Glutamatergic neuron (in vitro differentiated cells): Measurements from ENCODE around the gene NRXN3. TPM values are rescaled to one million over a fixed set of nuclear protein-coding genes. Genes with fewer than 3 reads are reported as not detected.

Experiments used
- DNase-seq: peaks from one replicate; pipeline ENCODE4 v3.0.0; 2022
- H3K27ac Mint-ChIP-seq: one replicate; pipeline ENCODE4 v1.8.0; 2020; ENCODE audit warnings: mild to moderate bottlenecking, mixed read lengths, inconsistent platforms; ENCODE audit not compliant: unreplicated experiment
- H3K27me3 Mint-ChIP-seq: one replicate; pipeline ENCODE4 v1.8.0; 2020; ENCODE audit warnings: mild to moderate bottlenecking, moderate library complexity, mixed read lengths, inconsistent platforms; ENCODE audit not compliant: unreplicated experiment
- H3K36me3 Mint-ChIP-seq: one replicate; pipeline ENCODE4 v1.8.0; 2020; ENCODE audit warnings: mild to moderate bottlenecking, mixed read lengths, inconsistent platforms; ENCODE audit not compliant: unreplicated experiment
- H3K4me1 Mint-ChIP-seq: one replicate; pipeline ENCODE4 v1.8.0; 2020; ENCODE audit warnings: mild to moderate bottlenecking, low read depth, mixed read lengths, inconsistent platforms; ENCODE audit not compliant: unreplicated experiment
- H3K4me3 Mint-ChIP-seq: one replicate; pipeline ENCODE4 v1.8.0; 2020; ENCODE audit warnings: mild to moderate bottlenecking, mixed read lengths, inconsistent platforms; ENCODE audit not compliant: unreplicated experiment
- H3K9me3 Mint-ChIP-seq: one replicate; pipeline ENCODE4 v1.8.0; 2020; ENCODE audit warnings: mild to moderate bottlenecking, moderate library complexity, mixed read lengths, inconsistent platforms; ENCODE audit not compliant: unreplicated experiment
- total RNA-seq: library from RNA; stranded (reverse); fragmentation: NEBNext Ultra II Directional; extraction: Animal tissue kit (Norgen Biotek cat#: 25700); gene quantifications from one replicate; pipeline ENCODE4 v1.2.1, GENCODE V29; 2021; ENCODE audit not compliant: unreplicated experiment
- TF ChIP-seq, protein P1 (sequence below): fragments of 200-600 bp; sonication (generic); IDR thresholded peaks from one replicate; pipeline ENCODE4 v1.5.0; 2021; ENCODE audit not compliant: partially characterized antibody, unreplicated experiment

The NRXN3 gene
- total RNA-seq, 1 donor from 2014 or later, result 1.2 TPM

DNA sequence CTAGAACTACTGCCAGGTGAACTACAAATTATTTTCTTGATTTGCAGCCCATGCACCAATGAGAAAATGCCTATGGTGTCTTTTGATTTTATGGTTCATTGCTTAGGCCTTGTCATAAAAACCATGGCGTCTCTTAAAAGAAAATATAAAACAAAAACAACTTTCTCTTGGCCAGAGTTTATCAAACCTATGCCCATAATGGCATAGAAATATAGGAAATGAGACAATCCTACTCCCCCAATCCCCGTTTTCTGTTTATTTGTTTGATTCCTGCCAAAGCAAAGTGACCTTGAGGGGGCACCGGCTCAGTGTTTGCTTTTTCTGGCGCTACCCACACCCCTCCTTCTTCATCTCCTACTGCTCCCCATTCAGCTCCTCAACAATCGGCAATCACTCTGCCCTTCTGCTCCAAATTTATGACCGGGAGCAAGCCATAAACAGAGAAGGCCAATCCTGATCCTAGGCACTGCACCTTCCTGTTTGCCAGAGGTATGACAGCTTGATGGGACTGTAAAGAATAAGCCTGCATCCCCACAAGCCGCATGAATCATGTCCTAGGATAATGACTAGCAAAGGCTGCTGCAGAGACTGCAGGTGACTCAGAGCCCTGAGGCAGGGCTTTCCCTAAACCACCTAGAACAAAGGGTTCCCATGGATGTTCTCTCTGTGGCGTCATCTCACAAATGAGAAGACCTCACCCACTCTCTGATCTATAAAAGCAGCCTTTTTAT is 874.9 kb downstream of the NRXN3 start:
- Mint-ChIP-seq H3K27ac (no peak overlapping the region), H3K36me3 (no peaks in the 10 kb centered on the region)
- no peak for DNase-seq

DNA sequence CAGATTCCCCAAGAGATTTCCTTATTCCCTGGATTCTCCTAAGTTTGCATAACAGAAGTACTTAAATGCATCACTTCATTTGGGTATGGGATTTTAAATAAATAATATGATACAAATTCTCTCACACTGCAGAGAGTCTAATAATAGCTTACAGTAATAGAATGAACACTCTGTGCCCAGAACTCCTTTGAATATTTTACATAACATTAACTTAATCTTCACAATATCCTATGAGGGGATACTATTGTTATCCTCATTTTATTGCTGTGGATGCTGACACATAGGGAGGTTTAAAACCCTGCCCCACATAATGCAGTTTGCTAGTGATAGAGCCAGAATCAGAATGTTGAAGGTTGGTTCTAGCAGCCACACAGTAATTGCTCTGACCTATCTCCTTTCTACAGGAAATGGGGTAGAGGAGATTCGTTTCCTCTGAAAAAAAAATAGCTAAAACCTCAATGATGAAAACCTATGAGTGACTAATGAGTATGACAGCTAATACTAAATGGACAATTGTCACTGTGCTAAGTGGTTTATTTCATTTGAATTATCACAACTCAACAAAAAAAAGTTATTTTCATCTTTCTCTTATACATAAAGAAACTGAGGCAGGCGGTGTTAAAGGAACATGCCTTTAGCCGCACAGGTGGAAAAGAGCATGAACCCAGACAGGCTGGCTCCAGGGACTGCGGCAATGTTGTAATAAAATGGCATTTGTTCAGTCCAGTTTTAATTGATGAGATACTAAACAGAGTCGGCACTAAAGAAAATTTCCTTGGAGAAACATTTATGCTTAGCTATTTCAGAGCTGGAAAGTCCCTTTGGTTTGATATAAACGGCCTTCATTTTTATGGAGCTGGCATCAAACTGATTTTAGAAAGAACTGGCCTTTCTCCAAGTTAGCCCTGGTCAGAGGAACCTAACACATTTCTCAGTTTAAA is 880.9 kb downstream of the NRXN3 start:
- Mint-ChIP-seq H3K4me3 (no peak overlapping the region), H3K27me3 (no peaks in the 10 kb centered on the region), H3K4me1 (no peaks in the 10 kb centered on the region), H3K27ac (no peak overlapping the region), H3K9me3 (no peaks in the 10 kb centered on the region), H3K36me3 (no peaks in the 10 kb centered on the region)
- TF ChIP-seq, protein P1, sequence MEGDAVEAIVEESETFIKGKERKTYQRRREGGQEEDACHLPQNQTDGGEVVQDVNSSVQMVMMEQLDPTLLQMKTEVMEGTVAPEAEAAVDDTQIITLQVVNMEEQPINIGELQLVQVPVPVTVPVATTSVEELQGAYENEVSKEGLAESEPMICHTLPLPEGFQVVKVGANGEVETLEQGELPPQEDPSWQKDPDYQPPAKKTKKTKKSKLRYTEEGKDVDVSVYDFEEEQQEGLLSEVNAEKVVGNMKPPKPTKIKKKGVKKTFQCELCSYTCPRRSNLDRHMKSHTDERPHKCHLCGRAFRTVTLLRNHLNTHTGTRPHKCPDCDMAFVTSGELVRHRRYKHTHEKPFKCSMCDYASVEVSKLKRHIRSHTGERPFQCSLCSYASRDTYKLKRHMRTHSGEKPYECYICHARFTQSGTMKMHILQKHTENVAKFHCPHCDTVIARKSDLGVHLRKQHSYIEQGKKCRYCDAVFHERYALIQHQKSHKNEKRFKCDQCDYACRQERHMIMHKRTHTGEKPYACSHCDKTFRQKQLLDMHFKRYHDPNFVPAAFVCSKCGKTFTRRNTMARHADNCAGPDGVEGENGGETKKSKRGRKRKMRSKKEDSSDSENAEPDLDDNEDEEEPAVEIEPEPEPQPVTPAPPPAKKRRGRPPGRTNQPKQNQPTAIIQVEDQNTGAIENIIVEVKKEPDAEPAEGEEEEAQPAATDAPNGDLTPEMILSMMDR, result no peak
- DNase-seq, result no peak

More for the DNA sequence above, 874.9 kb downstream of the NRXN3 start:
- Mint-ChIP-seq H3K4me3 (no peak overlapping the region), H3K9me3 (no peaks in the 10 kb centered on the region), H3K27me3 (no peaks in the 10 kb centered on the region), H3K4me1 (no peaks in the 10 kb centered on the region)
- TF ChIP-seq, protein P1, result no peak

DNA sequence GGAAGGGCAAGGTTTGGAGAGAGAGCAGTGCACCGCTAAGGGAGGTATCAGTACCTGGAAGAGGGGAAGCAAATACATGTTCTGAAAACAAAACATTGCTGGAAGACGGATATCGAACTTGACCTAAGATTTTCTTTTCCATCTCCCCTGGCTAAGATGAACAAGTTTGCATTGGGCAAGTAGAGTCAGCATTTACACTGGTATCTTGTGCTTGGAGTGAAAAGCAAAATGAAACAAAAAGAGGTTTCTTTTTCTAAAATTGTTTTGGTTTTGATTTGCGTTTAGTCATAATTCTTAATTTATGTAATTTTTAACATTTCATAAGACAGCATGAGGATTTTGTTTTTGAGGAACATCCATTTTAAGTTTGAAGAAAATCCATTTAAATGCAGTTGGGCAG is 881.6 kb downstream of the NRXN3 start:
- TF ChIP-seq, protein P1, result no peak
- Mint-ChIP-seq H3K36me3 (no peaks in the 10 kb centered on the region), H3K27me3 (no peaks in the 10 kb centered on the region), H3K4me3 (no peak overlapping the region), H3K27ac (no peak overlapping the region), H3K4me1 (no peaks in the 10 kb centered on the region), H3K9me3 (no peaks in the 10 kb centered on the region)
- DNase-seq, result no peak

- no peak overlapping the region for H3K4me3 Mint-ChIP-seq
- no peaks in the 10 kb centered on the region for H3K27me3 Mint-ChIP-seq
- H3K9me3 Mint-ChIP-seq, result peaks cover 1% of the 10 kb centered on the region
- TF ChIP-seq, protein P1, result no peak
- no peaks in the 10 kb centered on the region for H3K4me1 Mint-ChIP-seq
- H3K36me3 Mint-ChIP-seq, result no peaks in the 10 kb centered on the region
- no peak for DNase-seq
- H3K27ac Mint-ChIP-seq, result no peak overlapping the region
Observed at GRCh38 chr14:79056879-79057278, 886.7 kb downstream of the NRXN3 start.
